ENCODE results near the gene SWAP70. TPM values are rescaled to one million over a fixed set of nuclear protein-coding genes. Genes with fewer than 3 reads are reported as not detected.

The SWAP70 gene
- total and polyA plus RNA-seq, 9 of the 15 experiments (the other 6 are each of a cell fraction or from before 2014, with no cell fraction given): 1.7 to 4.9 (median 3.9) TPM

GRCh38 chr11:9663699-9664275 lies at the start of gene SWAP70 (continued):
- no peak for TF ChIP-seq MAZ (CRISPR knock-in tag; conservative IDR thresholded peaks at IDR 0.05 in 1 of 2, IDR thresholded peaks at IDR 0.05 in 1 of 2)

- no peaks in the 10 kb centered on the region for H3K27me3 ChIP-seq (ENCODE audit: control insufficient read depth in 2 of 2, insufficient read depth in 2 of 2, low read length in 2 of 2)
- FAIRE-seq (no peak), ATAC-seq (no peak), DNase-seq (ENCODE audit: extremely low read depth in 1 of 4, low spot score in 3 of 4) (no peak)
- no peak overlapping the region for H3K27ac ChIP-seq (ENCODE audit: extremely low read depth, low read depth, low read length)
- no peaks in the 10 kb centered on the region for H4K20me1 ChIP-seq (replicated peaks; ENCODE audit: control insufficient read depth, insufficient read depth, low read length)
- no peaks in the 10 kb centered on the region for H3K9me1 ChIP-seq (ENCODE audit: control insufficient read depth, insufficient read depth, low read length)
- peak overlapping the region; percentile 94 for H3K4me2 ChIP-seq (ENCODE audit: insufficient read depth, low read length)
- H3K9me3 ChIP-seq (replicated peaks; ENCODE audit: control insufficient read depth, insufficient read depth, low read depth, low read length): no peaks in the 10 kb centered on the region
- BruUV-seq (replicated peaks): no TSS peak
- in situ Hi-C loops (cut with MboI): loop anchor here (5.0 kb wide), 1 partner anchor 137 kb away; no protein-coding TSS in a partner anchor
- intact Hi-C loops (cut with micrococcal nuclease): loop anchor here (2.0 to 10.0 kb wide), 2 partner anchors 42 to 360 kb away; partner anchors contain the start of gene WEE1
- H3K4me1 ChIP-seq (replicated peaks in 1 of 2; ENCODE audit: control insufficient read depth in 2 of 2, insufficient read depth in 2 of 2, low read length in 2 of 2): peaks cover 19 to 22% of the 10 kb centered on the region in 2 experiments; a peak in 4 of 5 replicates
- no peaks in the 10 kb centered on the region for H3K79me2 ChIP-seq (ENCODE audit: control insufficient read depth, insufficient read depth, low read length)
- H3K36me3 ChIP-seq (ENCODE audit: control insufficient read depth, insufficient read depth, low read length): no peaks in the 10 kb centered on the region
- CTCF ChIA-PET (ENCODE audit: low intra/inter-chr PET ratio): interaction anchor here (1.9 to 2.4 kb wide), 2 partner anchors 133 to 143 kb away, joined by 8 to 16 read pairs; no protein-coding TSS in a partner anchor
- POLR2A ChIA-PET: no interaction called here
- peak overlapping the region; percentile 99 for H2AFZ ChIP-seq (ENCODE audit: low read depth, low read length)
- H3K9ac ChIP-seq (ENCODE audit: insufficient read depth in 1 of 2, low read depth in 2 of 2, low read length in 2 of 2): peak overlapping the region; percentile 72 to 89; a peak in 3 of 4 replicates
- WGBS (ENCODE audit: insufficient coverage, low coverage, missing lambda C conversion rate): 9% methylated on average over 2 of the region's 2 CpGs
- TF ChIP-seq CBX2 (IDR thresholded peaks at IDR 0.05; ENCODE audit: insufficient read depth, low read length, poor library complexity, severe bottlenecking): no peak
- no peak for TF ChIP-seq ZNF146 (CRISPR knock-in tag; IDR thresholded peaks at IDR 0.05; ENCODE audit: unreplicated experiment)
- TF ChIP-seq ZBTB7A (IDR thresholded peaks at IDR 0.05; ENCODE audit: borderline replicate concordance, control insufficient read depth, low read depth, low read length): peak; percentile 60; the same call in 1 of the 2 replicates
- 0 out of 2 replicates have a peak, but pooled peaks have one; percentile 12 for TF ChIP-seq AFF4 (CRISPR knock-in tag; IDR thresholded peaks at IDR 0.05)
- H3K4me3 ChIP-seq: peak overlapping the region; percentile 46
Observed at GRCh38 chr11:9615031-9615451, 48.8 kb upstream of the SWAP70 start.

Measured in K562 (cell line).